Measurements from ENCODE around the gene MBD1. TPM values are rescaled to one million over a fixed set of nuclear protein-coding genes. Genes with fewer than 3 reads are reported as not detected.

The MBD1 gene
- 46.8 TPM for polyA plus RNA-seq (2013, experiment 1 of 2)
- 43.1 TPM for polyA plus RNA-seq (2013, experiment 2 of 2)

DNA sequence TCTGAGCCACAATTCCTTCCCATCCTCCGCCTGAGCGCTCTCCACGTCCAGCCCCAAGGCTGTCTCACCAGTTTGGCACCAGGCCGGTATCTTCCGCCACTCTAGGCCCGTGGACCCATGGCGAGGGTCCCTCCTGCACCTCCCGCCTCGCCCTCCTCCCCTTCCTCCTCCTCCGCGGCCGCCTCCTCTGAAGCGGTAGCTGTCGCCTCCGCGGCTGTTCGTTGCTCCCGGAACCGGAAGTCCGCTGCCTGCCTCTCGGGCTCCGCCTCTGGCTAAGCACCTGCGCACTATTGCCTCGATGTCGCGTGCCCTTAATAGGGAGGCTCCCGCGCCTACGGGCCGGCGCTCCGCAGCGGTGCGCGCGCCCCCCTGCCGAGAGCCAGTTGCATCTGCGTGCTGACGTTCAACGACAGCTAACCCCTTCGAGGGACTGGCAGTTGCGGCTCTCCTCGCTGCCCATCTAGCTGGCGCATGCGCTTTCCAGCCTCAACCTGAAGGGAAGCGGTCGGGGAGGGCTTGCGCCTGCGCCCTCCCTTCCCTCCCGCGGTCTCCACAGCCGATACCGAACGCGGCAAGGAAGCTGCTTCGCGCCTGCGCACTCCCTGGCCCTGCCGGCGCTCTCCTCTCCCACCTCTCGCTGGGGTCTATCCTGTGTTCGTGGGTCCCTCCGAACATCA, at the start of gene MBD1:
Gene MBD1 (minus strand): TSS at position 229 of the 677 bp plus-strand sequence. CDS start 1,531 bp downstream, outside the sequence.
- H3K9me3 ChIP-seq (ENCODE audit: control insufficient read depth, low read length), result no peaks in the 10 kb centered on the region
- peak within 1 kb of the TSS; percentile 96 for H3K4me3 ChIP-seq (ENCODE audit: extremely low read depth, insufficient read depth, low read length, poor library complexity, severe bottlenecking)
- peaks cover 6% of the 10 kb centered on the region for H3K4me1 ChIP-seq (ENCODE audit: control insufficient read depth, insufficient read depth, low read length, poor library complexity, severe bottlenecking)
- peak within 1 kb of the TSS; percentile 88 for H3K27ac ChIP-seq (ENCODE audit: low read depth, low read length, severe bottlenecking)
- WGBS, 2 experiments (ENCODE audit: insufficient coverage in 2 of 2), result 0% methylated on average over 50 to 63 of the region's 63 CpGs
- peaks cover 76% of the 10 kb centered on the region for H3K36me3 ChIP-seq (ENCODE audit: control insufficient read depth, insufficient read depth, low read length)

DNA sequence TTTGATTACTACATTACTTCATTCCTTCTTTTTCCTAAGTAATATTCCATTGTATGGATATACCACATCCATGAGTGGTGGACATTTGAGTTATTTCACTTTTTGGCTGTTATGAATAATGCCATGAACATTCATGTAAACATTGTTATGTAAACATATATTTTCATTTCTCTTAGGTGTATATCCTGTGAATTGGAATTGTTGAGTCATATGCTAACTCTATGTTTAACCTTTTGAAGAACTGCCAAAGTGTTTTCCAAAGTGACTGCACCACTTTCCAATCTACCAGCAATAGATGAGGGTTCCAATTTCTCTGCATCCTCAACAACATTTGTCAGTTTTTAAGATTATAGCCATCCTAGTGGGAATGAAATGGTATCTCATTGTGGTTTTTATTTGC, 48.9 kb upstream of the MBD1 start:
- no peaks in the 10 kb centered on the region for H3K4me1 ChIP-seq (ENCODE audit: control insufficient read depth, insufficient read depth, low read length, poor library complexity, severe bottlenecking)
- H3K36me3 ChIP-seq (ENCODE audit: control insufficient read depth, insufficient read depth, low read length), result no peaks in the 10 kb centered on the region
- H3K27ac ChIP-seq (ENCODE audit: low read depth, low read length, severe bottlenecking), result no peak overlapping the region
- no peak overlapping the region for H3K4me3 ChIP-seq (ENCODE audit: extremely low read depth, insufficient read depth, low read length, poor library complexity, severe bottlenecking)
- no peaks in the 10 kb centered on the region for H3K9me3 ChIP-seq (ENCODE audit: control insufficient read depth, low read length)

GRCh38 chr18:50327983-50328382, 46.7 kb upstream of the MBD1 start:
- H3K36me3 ChIP-seq (ENCODE audit: control insufficient read depth, insufficient read depth, low read length), result no peaks in the 10 kb centered on the region
- WGBS, 2 experiments (ENCODE audit: insufficient coverage in 2 of 2), result 100% methylated on average over 2 of the region's 3 CpGs; no CpG with 5 or more reads in 1 of the 2 experiments

DNA sequence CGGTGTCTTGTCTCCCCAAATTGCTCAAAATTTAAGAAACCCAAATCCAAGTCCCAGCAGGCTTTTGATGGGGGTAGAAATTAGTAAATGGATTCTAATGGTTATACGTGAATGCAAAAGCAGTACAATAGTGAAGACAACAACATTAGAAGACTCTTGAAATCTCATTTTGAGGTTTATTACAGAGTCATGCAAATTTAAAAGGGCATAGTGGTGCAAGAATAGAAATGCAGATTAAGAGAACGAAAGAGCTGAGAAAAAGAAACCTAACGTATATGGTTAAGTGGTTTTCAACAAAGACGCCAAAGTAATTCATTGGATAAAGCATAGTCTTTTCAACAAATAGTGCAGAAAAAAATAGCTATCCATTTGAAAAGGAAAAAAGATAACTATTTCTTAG, 39.4 kb upstream of the MBD1 start:
- H3K36me3 ChIP-seq (ENCODE audit: control insufficient read depth, insufficient read depth, low read length), result no peaks in the 10 kb centered on the region
- no peak overlapping the region for H3K27ac ChIP-seq (ENCODE audit: low read depth, low read length, severe bottlenecking)
- H3K4me3 ChIP-seq (ENCODE audit: extremely low read depth, insufficient read depth, low read length, poor library complexity, severe bottlenecking), result no peak overlapping the region
- no peaks in the 10 kb centered on the region for H3K4me1 ChIP-seq (ENCODE audit: control insufficient read depth, insufficient read depth, low read length, poor library complexity, severe bottlenecking)
- H3K9me3 ChIP-seq (ENCODE audit: control insufficient read depth, low read length), result no peaks in the 10 kb centered on the region
- WGBS, 2 experiments (ENCODE audit: insufficient coverage in 2 of 2), result 92% methylated on average over 4 of the region's 5 CpGs; no CpG with 5 or more reads in 1 of the 2 experiments

More at GRCh38 chr18:50327983-50328382, 46.7 kb upstream of the MBD1 start:
- Histone ChIP-seq H3K4me1 (ENCODE audit: control insufficient read depth, insufficient read depth, low read length, poor library complexity, severe bottlenecking) (no peaks in the 10 kb centered on the region), H3K9me3 (ENCODE audit: control insufficient read depth, low read length) (no peaks in the 10 kb centered on the region), H3K4me3 (ENCODE audit: extremely low read depth, insufficient read depth, low read length, poor library complexity, severe bottlenecking) (no peak overlapping the region), H3K27ac (ENCODE audit: low read depth, low read length, severe bottlenecking) (no peak overlapping the region)

DNA sequence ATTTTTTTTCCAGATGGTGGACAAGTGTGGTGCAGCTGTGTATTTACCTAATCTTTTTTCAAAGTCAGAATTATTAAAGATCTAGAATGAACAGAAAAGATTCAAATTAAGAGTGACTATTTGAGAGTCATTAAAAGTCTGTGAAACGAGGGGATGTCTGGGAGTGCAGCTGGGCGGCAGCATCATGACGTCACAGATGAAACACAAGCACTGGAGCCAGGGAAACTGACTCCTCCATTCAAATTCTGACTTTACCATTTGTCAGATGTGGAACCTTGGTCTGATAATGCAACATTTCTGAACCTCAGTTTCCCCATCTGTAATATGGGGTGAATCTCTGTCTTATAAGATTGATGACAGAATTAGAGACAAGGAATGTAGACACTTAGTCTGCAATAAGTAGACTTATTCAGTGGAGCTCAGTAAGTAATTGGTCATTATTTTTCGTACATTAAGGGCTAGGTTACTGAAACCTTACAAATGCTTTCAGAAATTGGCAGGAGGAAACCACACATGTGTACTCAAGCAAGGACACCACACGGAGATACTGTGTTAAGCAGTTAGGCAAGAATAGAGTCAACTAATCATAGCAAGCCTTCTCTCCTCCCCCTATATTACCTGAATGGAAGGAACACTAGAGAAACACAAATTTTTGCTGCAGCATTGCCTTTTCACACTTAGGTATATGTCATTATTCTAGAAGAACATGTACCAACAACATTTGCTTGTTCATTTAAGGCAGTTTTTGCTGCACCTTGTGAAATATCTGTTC, 34.0 kb upstream of the MBD1 start:
- H3K27ac ChIP-seq (ENCODE audit: low read depth, low read length, severe bottlenecking), result no peak overlapping the region
- no peaks in the 10 kb centered on the region for H3K4me1 ChIP-seq (ENCODE audit: control insufficient read depth, insufficient read depth, low read length, poor library complexity, severe bottlenecking)
- no peaks in the 10 kb centered on the region for H3K9me3 ChIP-seq (ENCODE audit: control insufficient read depth, low read length)
- no peak overlapping the region for H3K4me3 ChIP-seq (ENCODE audit: extremely low read depth, insufficient read depth, low read length, poor library complexity, severe bottlenecking)
- WGBS, 2 experiments (ENCODE audit: insufficient coverage in 2 of 2), result 85 to 91% methylated on average over 4 to 5 of the region's 5 CpGs
- H3K36me3 ChIP-seq (ENCODE audit: control insufficient read depth, insufficient read depth, low read length), result no peaks in the 10 kb centered on the region

GRCh38 chr18:50313873-50314460, 32.6 kb upstream of the MBD1 start:
- H3K4me1 ChIP-seq (ENCODE audit: control insufficient read depth, insufficient read depth, low read length, poor library complexity, severe bottlenecking), result no peaks in the 10 kb centered on the region
- no peaks in the 10 kb centered on the region for H3K36me3 ChIP-seq (ENCODE audit: control insufficient read depth, insufficient read depth, low read length)
- WGBS, 2 experiments (ENCODE audit: insufficient coverage in 2 of 2), result 80 to 100% methylated on average over 1 of the region's 2 CpGs

GRCh38 chr18:50313031-50313607, 31.8 kb upstream of the MBD1 start:
- Histone ChIP-seq H3K4me1 (ENCODE audit: control insufficient read depth, insufficient read depth, low read length, poor library complexity, severe bottlenecking) (no peaks in the 10 kb centered on the region), H3K4me3 (ENCODE audit: extremely low read depth, insufficient read depth, low read length, poor library complexity, severe bottlenecking) (no peak overlapping the region), H3K27ac (ENCODE audit: low read depth, low read length, severe bottlenecking) (no peak overlapping the region), H3K36me3 (ENCODE audit: control insufficient read depth, insufficient read depth, low read length) (no peaks in the 10 kb centered on the region), H3K9me3 (ENCODE audit: control insufficient read depth, low read length) (peaks cover 6% of the 10 kb centered on the region)
- WGBS, 2 experiments (ENCODE audit: insufficient coverage in 2 of 2), result 100% methylated on average over 1 of the region's 2 CpGs; no CpG with 5 or more reads in 1 of the 2 experiments

More at GRCh38 chr18:50313873-50314460, 32.6 kb upstream of the MBD1 start:
- Histone ChIP-seq H3K27ac (ENCODE audit: low read depth, low read length, severe bottlenecking) (no peak overlapping the region), H3K9me3 (ENCODE audit: control insufficient read depth, low read length) (no peaks in the 10 kb centered on the region), H3K4me3 (ENCODE audit: extremely low read depth, insufficient read depth, low read length, poor library complexity, severe bottlenecking) (no peak overlapping the region)

DNA sequence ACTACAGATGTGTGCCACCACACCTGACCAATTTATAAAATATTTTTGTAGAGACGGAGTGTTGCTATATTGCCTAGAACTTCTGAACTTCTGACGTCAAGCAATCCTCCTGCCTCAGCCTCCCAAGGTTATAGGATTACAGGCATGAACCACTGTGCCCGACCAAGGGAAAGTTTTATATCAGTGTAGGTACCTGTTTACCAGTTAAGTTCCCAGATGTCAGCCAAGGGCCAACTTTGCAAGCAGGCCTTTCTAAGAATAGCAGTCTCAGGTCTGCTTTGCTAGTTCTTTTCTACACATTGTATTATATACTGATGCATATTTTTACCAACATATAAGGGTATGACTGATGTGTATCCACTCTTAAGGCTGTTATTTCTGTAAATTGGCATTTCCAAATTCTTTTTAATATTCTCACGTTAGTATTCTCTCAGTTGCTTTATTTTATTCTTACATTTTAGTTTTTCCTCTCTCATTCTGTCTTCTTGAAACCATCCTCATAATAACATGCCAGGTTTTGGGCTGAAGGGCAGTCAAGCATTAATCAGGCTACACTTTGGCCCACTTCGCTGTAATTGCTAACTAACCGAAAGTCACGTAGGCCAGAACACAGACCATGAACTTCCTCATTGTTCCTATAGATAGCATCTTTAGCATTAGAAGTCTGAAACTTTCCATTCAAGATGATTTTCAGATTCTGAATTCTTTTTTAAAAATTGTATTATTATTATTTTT, 31.1 kb upstream of the MBD1 start:
- Histone ChIP-seq H3K27ac (ENCODE audit: low read depth, low read length, severe bottlenecking) (no peak overlapping the region), H3K4me1 (ENCODE audit: control insufficient read depth, insufficient read depth, low read length, poor library complexity, severe bottlenecking) (no peaks in the 10 kb centered on the region), H3K36me3 (ENCODE audit: control insufficient read depth, insufficient read depth, low read length) (no peaks in the 10 kb centered on the region), H3K4me3 (ENCODE audit: extremely low read depth, insufficient read depth, low read length, poor library complexity, severe bottlenecking) (no peak overlapping the region), H3K9me3 (ENCODE audit: control insufficient read depth, low read length) (peaks cover 9% of the 10 kb centered on the region)
- WGBS, 2 experiments (ENCODE audit: insufficient coverage in 2 of 2), result 77 to 100% methylated on average over 3 to 4 of the region's 7 CpGs

GRCh38 chr18:50311650-50312049, 30.3 kb upstream of the MBD1 start:
- WGBS, 2 experiments (ENCODE audit: insufficient coverage in 2 of 2), result 78 to 90% methylated on average over 1 to 2 of the region's 3 CpGs

GRCh38 chr18:50310080-50310479, 28.8 kb upstream of the MBD1 start:
- H3K9me3 ChIP-seq (ENCODE audit: control insufficient read depth, low read length), result peaks cover 9% of the 10 kb centered on the region
- no peak overlapping the region for H3K27ac ChIP-seq (ENCODE audit: low read depth, low read length, severe bottlenecking)
- H3K36me3 ChIP-seq (ENCODE audit: control insufficient read depth, insufficient read depth, low read length), result no peaks in the 10 kb centered on the region
- H3K4me3 ChIP-seq (ENCODE audit: extremely low read depth, insufficient read depth, low read length, poor library complexity, severe bottlenecking), result no peak overlapping the region
- 67 to 96% methylated on average over 3 of the region's 10 CpGs for WGBS, 2 experiments (ENCODE audit: insufficient coverage in 2 of 2)
- no peaks in the 10 kb centered on the region for H3K4me1 ChIP-seq (ENCODE audit: control insufficient read depth, insufficient read depth, low read length, poor library complexity, severe bottlenecking)

More at GRCh38 chr18:50311650-50312049, 30.3 kb upstream of the MBD1 start:
- peaks cover 9% of the 10 kb centered on the region for H3K9me3 ChIP-seq (ENCODE audit: control insufficient read depth, low read length)
- no peaks in the 10 kb centered on the region for H3K4me1 ChIP-seq (ENCODE audit: control insufficient read depth, insufficient read depth, low read length, poor library complexity, severe bottlenecking)
- no peaks in the 10 kb centered on the region for H3K36me3 ChIP-seq (ENCODE audit: control insufficient read depth, insufficient read depth, low read length)
- H3K4me3 ChIP-seq (ENCODE audit: extremely low read depth, insufficient read depth, low read length, poor library complexity, severe bottlenecking), result no peak overlapping the region
- H3K27ac ChIP-seq (ENCODE audit: low read depth, low read length, severe bottlenecking), result no peak overlapping the region
